NCI-H146 treated with DMSO at 0.1 percent for 48 hours (cell line): Measurements from ENCODE around the gene CNPY1.
"Not testable (repeated sequence)": the region's sequence is repeated elsewhere in the genome, so short reads cannot be mapped to it uniquely, and the experiment has no call there.

Experiments used
- DNase-seq: peaks from one replicate; lab custom pipeline; 2025; ENCODE audit not compliant: unreplicated experiment; lab: John Stamatoyannopoulos, UW

CNPY1 gene

GRCh38 chr7:155534691-155535090, 11.7 kb downstream of the CNPY1 start:
- DNase-seq, result no peak

GRCh38 chr7:155533827-155534690, 12.3 kb downstream of the CNPY1 start:
- no peak for DNase-seq

- no peak for DNase-seq
Measured at GRCh38 chr7:155533120-155533826, 13.1 kb downstream of the CNPY1 start.

- DNase-seq, result no peak
Measured at GRCh38 chr7:155532792-155533119, 13.6 kb downstream of the CNPY1 start.

- no peak for DNase-seq
Measured at GRCh38 chr7:155531681-155532080, 14.7 kb downstream of the CNPY1 start.

- no peak for DNase-seq
Measured at GRCh38 chr7:155530601-155531000, 15.8 kb downstream of the CNPY1 start.

- DNase-seq, result no peak
Measured at GRCh38 chr7:155529845-155530244, 16.5 kb downstream of the CNPY1 start.

GRCh38 chr7:155529346-155529745, 17.0 kb downstream of the CNPY1 start:
- no peak for DNase-seq

GRCh38 chr7:155527664-155528063, 18.7 kb downstream of the CNPY1 start:
- DNase-seq, result no peak

GRCh38 chr7:155526225-155526624, 20.1 kb downstream of the CNPY1 start:
- DNase-seq, result no peak

- no peak for DNase-seq
Measured at GRCh38 chr7:155524018-155524556, 22.3 kb downstream of the CNPY1 start.

GRCh38 chr7:155523168-155523675, 23.1 kb downstream of the CNPY1 start:
- no peak for DNase-seq

- DNase-seq, result no peak
Measured at GRCh38 chr7:155521743-155522398, 24.5 kb downstream of the CNPY1 start.

GRCh38 chr7:155521007-155521742, 25.2 kb downstream of the CNPY1 start:
- DNase-seq, result no peak

- no peak for DNase-seq
Measured at GRCh38 chr7:155520114-155520513, 26.2 kb downstream of the CNPY1 start.

- DNase-seq, result not testable (repeated sequence)
Measured at GRCh38 chr7:155519358-155519757, 27.0 kb downstream of the CNPY1 start.

GRCh38 chr7:155518633-155519032, 27.7 kb downstream of the CNPY1 start:
- no peak for DNase-seq

GRCh38 chr7:155517969-155518368, 28.4 kb downstream of the CNPY1 start:
- no peak for DNase-seq

- no peak for DNase-seq
Measured at GRCh38 chr7:155517452-155517851, 28.9 kb downstream of the CNPY1 start.

- DNase-seq, result no peak
Measured at GRCh38 chr7:155516466-155516865, 29.9 kb downstream of the CNPY1 start.

- no peak for DNase-seq
Measured at GRCh38 chr7:155515318-155515717, 31.0 kb downstream of the CNPY1 start.
